Brain microvascular endothelial cell (primary cell): ENCODE results near the gene CHST12.
"Not testable (repeated sequence)": the region's sequence is repeated elsewhere in the genome, so short reads cannot be mapped to it uniquely, and the experiment has no call there.

Source experiments
- DNase-seq: peaks from one replicate; pipeline ENCODE4 v3.0.0-alpha.2; 2020
- H3K27ac ChIP-seq: fragments of 250-450 bp; sonication (Bioruptor Pico); 2 replicates; pipeline ENCODE4 v1.5.1; 2020; ENCODE audit warnings: mild to moderate bottlenecking, moderate library complexity
- H3K27me3 ChIP-seq: fragments of 250-450 bp; sonication (Bioruptor Pico); replicated peaks from 2 replicates; pipeline ENCODE4 v1.5.1; 2020; ENCODE audit warnings: mild to moderate bottlenecking
- H3K36me3 ChIP-seq: fragments of 250-450 bp; sonication (Bioruptor Pico); replicated peaks from 2 replicates; pipeline ENCODE4 v1.5.1; 2020; ENCODE audit warnings: mild to moderate bottlenecking
- H3K4me3 ChIP-seq: 2 replicates; pipeline ENCODE4 v1.5.1; 2011; ENCODE audit warnings: low read depth, mild to moderate bottlenecking, control low read depth, low read length, moderate library complexity
- CTCF ChIP-seq: IDR thresholded peaks from 2 replicates; pipeline ENCODE4 v1.5.1; 2011; ENCODE audit warnings: low read depth, mild to moderate bottlenecking, moderate library complexity, low read length, control low read depth, inconsistent platforms; ENCODE audit errors: missing control alignments
- in situ Hi-C: cut with HindIII; loops from 2 replicates; pipeline ENCODE4 v1.10.0; 2017; ENCODE audit warnings: low sequenced_read_pairs, low pct_ligation_motif_present

The CHST12 gene

GRCh38 chr7:2452074-2452507, 48.7 kb downstream of the CHST12 start:
- no peak for DNase-seq
- H3K36me3 ChIP-seq = no peaks in the 10 kb centered on the region
- in situ Hi-C loops = no loop called here
- no peak overlapping the region for H3K27ac ChIP-seq
- peak overlapping the region; percentile 40 for H3K4me3 ChIP-seq
- H3K27me3 ChIP-seq = no peaks in the 10 kb centered on the region
- TF ChIP-seq CTCF = no peak

DNA sequence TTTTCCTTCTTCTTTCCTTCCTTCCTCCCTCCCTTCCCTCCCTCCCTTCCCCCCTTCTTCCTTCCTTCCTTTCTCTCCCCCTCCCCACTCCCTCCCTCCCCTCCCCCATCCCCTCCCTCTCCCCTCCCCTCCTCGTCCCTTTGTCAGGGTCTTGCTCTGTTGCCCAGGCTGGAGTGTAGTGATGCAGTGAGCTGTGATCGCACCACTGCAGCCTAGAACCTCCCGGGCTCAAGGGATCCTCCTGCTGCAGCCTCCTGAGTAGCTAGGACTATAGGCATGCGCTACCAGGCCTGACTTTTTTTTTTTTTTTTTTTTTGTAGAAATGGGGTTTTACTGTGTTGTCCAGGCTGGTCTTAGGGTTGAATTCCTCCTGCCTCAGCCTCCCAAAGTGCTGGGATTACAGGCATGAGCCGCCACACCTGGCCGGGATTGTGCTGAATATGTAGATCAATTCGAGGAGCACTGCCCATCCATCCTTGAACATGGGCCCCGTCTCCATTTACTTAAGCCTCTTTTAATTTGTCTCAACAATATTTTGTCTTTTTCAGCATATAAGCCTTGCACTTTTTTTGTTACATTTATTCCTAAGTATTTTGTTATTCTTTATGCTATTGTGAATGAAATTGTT, 49.3 kb downstream of the CHST12 start:
- Histone ChIP-seq H3K27ac (no peak overlapping the region), H3K27me3 (no peaks in the 10 kb centered on the region), H3K36me3 (no peaks in the 10 kb centered on the region), H3K4me3 (no peak overlapping the region)
- no peak for DNase-seq
- TF ChIP-seq CTCF = no peak
- in situ Hi-C loops = no loop called here

DNA sequence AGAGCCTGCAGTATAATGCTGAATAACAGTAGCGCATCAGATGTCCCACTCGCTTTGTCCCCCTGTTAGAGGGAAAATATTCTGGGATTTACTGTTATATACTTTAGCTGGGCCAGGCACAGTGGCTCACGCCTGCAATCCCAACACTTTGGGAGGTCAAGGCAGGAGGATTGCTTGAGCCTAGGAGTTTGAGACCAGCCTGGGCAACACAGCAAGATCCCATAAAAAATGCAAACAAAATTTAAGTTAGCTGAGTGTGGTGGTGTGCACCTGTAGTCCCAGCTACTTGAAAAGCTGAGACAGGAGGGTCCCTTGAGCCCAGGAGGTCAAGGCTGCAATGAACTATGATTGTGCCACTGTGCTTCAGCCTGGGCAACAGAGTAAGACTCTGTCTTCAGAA, 50.4 kb downstream of the CHST12 start:
- H3K27me3 ChIP-seq, H3K36me3 ChIP-seq, H3K4me3 ChIP-seq, in situ Hi-C loops, DNase-seq, H3K27ac ChIP-seq: not testable (repeated sequence)

DNA sequence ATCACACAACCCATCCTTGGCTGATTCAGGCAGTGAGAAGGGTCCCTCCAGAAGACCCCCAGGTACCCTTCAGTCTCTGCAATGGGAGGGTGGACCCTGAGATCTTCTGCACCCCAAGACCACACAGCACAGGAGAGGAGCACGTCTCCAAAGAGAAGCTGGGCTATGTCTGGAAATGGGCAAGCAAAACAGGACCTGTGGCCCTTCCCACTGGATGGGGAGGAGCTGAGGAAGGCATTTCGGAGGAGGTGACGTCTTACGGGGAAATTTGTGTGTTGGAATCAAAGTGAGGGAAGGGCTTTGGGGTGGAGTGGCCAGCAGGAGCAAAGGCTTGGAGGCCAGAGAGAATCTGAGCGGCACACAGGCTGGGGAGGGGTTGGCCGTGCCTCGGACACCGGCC, 56.3 kb downstream of the CHST12 start:
- H3K4me3 ChIP-seq = no peak overlapping the region
- TF ChIP-seq CTCF = no peak
- H3K27me3 ChIP-seq = no peaks in the 10 kb centered on the region
- no peaks in the 10 kb centered on the region for H3K36me3 ChIP-seq
- no peak overlapping the region for H3K27ac ChIP-seq
- in situ Hi-C loops = no loop called here
- DNase-seq = no peak

DNA sequence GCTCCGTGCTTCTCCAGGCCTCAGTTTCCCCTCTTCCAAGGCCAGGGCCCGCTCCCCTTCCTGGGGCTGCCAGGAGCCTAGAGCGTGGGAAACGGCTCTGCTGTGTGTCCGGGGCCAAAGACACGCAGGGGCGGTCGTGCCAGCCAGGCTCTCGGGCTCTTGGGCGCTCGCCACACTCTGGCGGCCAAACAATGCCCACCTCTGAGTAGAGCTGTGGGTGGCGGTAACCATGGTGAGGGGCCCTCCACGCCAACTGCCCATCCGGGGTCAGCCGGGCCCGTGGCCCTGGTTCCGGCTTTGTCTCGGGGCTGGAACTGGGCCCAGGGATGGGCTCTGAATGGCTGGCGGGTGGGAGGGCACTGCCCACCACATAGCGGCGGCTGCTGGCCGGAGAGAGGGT, 56.8 kb downstream of the CHST12 start:
- TF ChIP-seq CTCF = no peak
- Histone ChIP-seq H3K27me3 (no peaks in the 10 kb centered on the region), H3K36me3 (no peaks in the 10 kb centered on the region), H3K27ac (no peak overlapping the region), H3K4me3 (no peak overlapping the region)
- DNase-seq = no peak
- in situ Hi-C loops = no loop called here

DNA sequence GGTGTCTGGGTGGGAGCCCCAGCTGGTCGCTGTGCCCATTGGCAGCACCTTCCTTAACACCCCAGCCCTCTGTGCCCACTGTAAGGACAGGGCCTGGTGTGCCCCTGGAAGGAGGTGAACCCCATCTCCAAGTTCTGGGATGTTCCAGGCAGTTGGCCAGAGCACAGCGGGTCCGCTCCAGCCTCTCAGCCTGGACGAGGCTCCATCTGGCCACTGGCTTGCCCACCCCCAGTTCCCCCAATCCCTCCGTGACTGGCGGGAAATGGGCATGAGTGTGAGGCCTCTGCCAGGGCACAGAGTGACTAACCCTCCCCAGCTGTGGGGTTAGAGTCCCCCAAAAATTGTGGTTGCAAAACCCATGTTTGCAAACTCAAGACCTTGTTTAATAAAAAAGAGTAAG, 57.2 kb downstream of the CHST12 start:
- H3K36me3 ChIP-seq = no peaks in the 10 kb centered on the region
- H3K4me3 ChIP-seq = no peak overlapping the region
- no peak overlapping the region for H3K27ac ChIP-seq
- no peaks in the 10 kb centered on the region for H3K27me3 ChIP-seq
- in situ Hi-C loops = no loop called here
- DNase-seq = no peak
- TF ChIP-seq CTCF = no peak
